HG03025 (cell line): ENCODE data around the gene PTCRA.
"Not testable (repeated sequence)": the region's sequence is repeated elsewhere in the genome, so short reads cannot be mapped to it uniquely, and the experiment has no call there.

ENCODE experiments used
- ATAC-seq: cut with Tn5 transposase; IDR thresholded peaks from one replicate; pipeline ENCODE4 v1.9.1; 2021; ENCODE audit warnings: mild to moderate bottlenecking, moderate library complexity; ENCODE audit not compliant: unreplicated experiment, low FRiP score

PTCRA gene

GRCh38 chr6:42902429-42903263 lies 13.2 kb upstream of the PTCRA start:
- ATAC-seq, result not testable (repeated sequence)

GRCh38 chr6:42904467-42904866 lies 11.4 kb upstream of the PTCRA start:
- ATAC-seq, result no peak

- no peak for ATAC-seq
These were observed 8.5 kb upstream of the PTCRA start for GRCh38 chr6:42907336-42907735.

GRCh38 chr6:42909835-42910234 lies 6.0 kb upstream of the PTCRA start:
- ATAC-seq, result no peak

- ATAC-seq, result no peak
These were observed 4.5 kb upstream of the PTCRA start for GRCh38 chr6:42911171-42912021.

GRCh38 chr6:42914546-42914945 lies 1.3 kb upstream of the PTCRA start:
- ATAC-seq, result no peak

GRCh38 chr6:42916288-42916687 lies 435 bp downstream of the PTCRA start:
- no peak for ATAC-seq

- ATAC-seq, result no peak
These were observed 5.9 kb downstream of the PTCRA start for GRCh38 chr6:42921801-42922200.

- no peak for ATAC-seq
These were observed 7.8 kb downstream of the PTCRA start for GRCh38 chr6:42923666-42924065.

- no peak for ATAC-seq
These were observed 9.5 kb downstream of the PTCRA start for GRCh38 chr6:42925248-42925857.

GRCh38 chr6:42928986-42929820 lies 13.3 kb downstream of the PTCRA start, which contains the start of gene CNPY3:
Gene CNPY3 (plus strand): TSS chr6:42929480. CDS start chr6:42929571, 91 bp downstream.
- ATAC-seq, result peak; percentile 74

- ATAC-seq, result peak; percentile 35
These were observed 14.0 kb downstream of the PTCRA start for GRCh38 chr6:42929821-42930360.

- no peak for ATAC-seq
These were observed 16.6 kb downstream of the PTCRA start for GRCh38 chr6:42932412-42932811.

- ATAC-seq, result no peak
These were observed 17.4 kb downstream of the PTCRA start for GRCh38 chr6:42933205-42933604.

- ATAC-seq, result no peak
These were observed 19.5 kb downstream of the PTCRA start for GRCh38 chr6:42935322-42935721.

GRCh38 chr6:42936398-42936797 lies 20.5 kb downstream of the PTCRA start:
- no peak for ATAC-seq

GRCh38 chr6:42937548-42938427 lies 21.9 kb downstream of the PTCRA start:
- ATAC-seq, result no peak

GRCh38 chr6:42938428-42938796 lies 22.6 kb downstream of the PTCRA start:
- no peak for ATAC-seq
